K562 (cell line): ENCODE data around the gene SPAG9. TPM values are rescaled to one million over a fixed set of nuclear protein-coding genes. Genes with fewer than 3 reads are reported as not detected.

ENCODE experiments used
- ATAC-seq: fragments of 200-7000 bp; cut with Tn5 transposase; 3 replicates; pipeline ENCODE4 v1.9.1; 2020; ENCODE audit warnings: moderate library complexity
- BruUV-seq: library from RNA; stranded (reverse); fragments of 400-500 nt; replicated peaks from 2 replicates; lab custom pipeline; 2021; lab: Mats Ljungman, UMichigan
- CTCF ChIA-PET: fragments of 300-600 bp; formaldehyde crosslinking; extraction: SDS; loops from one replicate; lab custom pipeline; 2021; ENCODE audit warnings: low intra/inter-chr PET ratio; lab: Yijun Ruan, JAX
- POLR2A ChIA-PET: fragments of 300-600, 350-650 bp; sonication (Branson Sonifier 250); formaldehyde crosslinking; extraction: SDS; loops from one replicate; lab custom pipeline; 2021; ENCODE audit warnings: antibody characterized with exemption, inconsistent platforms; lab: Yijun Ruan, JAX
- DNase-seq, 4 experiments: peaks; one replicate each; pipeline versions ENCODE4 v3.0.0 to v3.0.0-alpha.2; 2011 to 2018; ENCODE audit warnings: low spot score in 3 of 4, mixed read lengths in 3 of 4; ENCODE audit errors: extremely low read depth in 1 of 4
- FAIRE-seq: peaks from 2 replicates; lab custom pipeline; 2011; peaks lifted over from hg19 to GRCh38; lab: Jason Lieb, UNC
- H2AFZ ChIP-seq: 2 replicates; pipeline ENCODE4 v1.6.0; 2011; ENCODE audit warnings: low read depth, low read length, control low read depth, inconsistent platforms
- H3K27ac ChIP-seq: fragments of 200-600 bp; 3 replicates; pipeline ENCODE4 v1.8.0; 2011; ENCODE audit warnings: low read depth, mild to moderate bottlenecking, control low read depth, inconsistent platforms, low read length, moderate library complexity, mixed read lengths; ENCODE audit errors: extremely low read depth
- H3K27me3 ChIP-seq, 2 experiments: fragments of 300-600 bp in 1 of 2; 2 replicates in 1 of 2; 3 replicates in 1 of 2; pipeline versions ENCODE4 v1.6.0 to v1.8.0; 2011; ENCODE audit warnings: inconsistent platforms in 2 of 2, low read length in 2 of 2, mild to moderate bottlenecking in 1 of 2, mixed read lengths in 1 of 2, moderate library complexity in 1 of 2; ENCODE audit not compliant: control insufficient read depth in 2 of 2, insufficient read depth in 2 of 2
- H3K36me3 ChIP-seq: fragments of 300-600 bp; 3 replicates; pipeline ENCODE4 v1.8.0; 2011; ENCODE audit warnings: mild to moderate bottlenecking, low read length, inconsistent platforms; ENCODE audit not compliant: control insufficient read depth, insufficient read depth
- H3K4me1 ChIP-seq, 2 experiments: fragments of 200-600 bp in 1 of 2; replicated peaks in 1 of 2; 2 replicates in 1 of 2; 3 replicates in 1 of 2; pipeline versions ENCODE4 v1.5.1 to v1.8.0; 2011; ENCODE audit warnings: inconsistent platforms in 2 of 2, low read length in 2 of 2, mild to moderate bottlenecking in 1 of 2, mixed read lengths in 1 of 2, moderate library complexity in 1 of 2; ENCODE audit not compliant: control insufficient read depth in 2 of 2, insufficient read depth in 2 of 2
- H3K4me2 ChIP-seq: 2 replicates; pipeline ENCODE4 v1.6.1; 2011; ENCODE audit warnings: low read length, control low read depth, inconsistent platforms, mixed read lengths; ENCODE audit not compliant: insufficient read depth
- H3K4me3 ChIP-seq: fragments of 200-600 bp; sonication (generic), shearing (Covaris generic); 2 replicates; pipeline ENCODE4 v1.5.1; 2016; ENCODE audit warnings: control low read depth, inconsistent platforms
- H3K79me2 ChIP-seq: fragments of 200-600 bp; 3 replicates; pipeline ENCODE4 v1.8.0; 2011; ENCODE audit warnings: low read length, inconsistent platforms; ENCODE audit not compliant: control insufficient read depth, insufficient read depth
- H3K9ac ChIP-seq, 2 experiments: 2 replicates each; pipeline versions ENCODE4 v1.6.0 to v1.6.1; 2011; ENCODE audit warnings: low read depth in 2 of 2, low read length in 2 of 2, control low read depth in 1 of 2, inconsistent platforms in 1 of 2, mild to moderate bottlenecking in 1 of 2, mixed read lengths in 1 of 2; ENCODE audit not compliant: insufficient read depth in 1 of 2
- H3K9me1 ChIP-seq: one replicate; pipeline ENCODE4 v1.6.0; 2011; ENCODE audit warnings: inconsistent platforms, mild to moderate bottlenecking, low read length, moderate library complexity; ENCODE audit not compliant: control insufficient read depth, insufficient read depth
- H3K9me3 ChIP-seq: replicated peaks from 2 replicates; pipeline ENCODE4 v1.5.1; 2011; ENCODE audit warnings: low read depth, low read length, inconsistent platforms; ENCODE audit not compliant: control insufficient read depth, insufficient read depth
- H4K20me1 ChIP-seq: replicated peaks from 2 replicates; pipeline ENCODE4 v1.6.1; 2011; ENCODE audit warnings: low read length, inconsistent platforms, mixed read lengths; ENCODE audit not compliant: control insufficient read depth, insufficient read depth
- AFF4 ChIP-seq: sonication (generic); formaldehyde crosslinking; IDR thresholded peaks from 2 replicates; pipeline ENCODE4 v1.8.0; 2023; ENCODE audit warnings: mild to moderate bottlenecking, missing genetic modification reagents
- ATF2 ChIP-seq: sonication (generic); formaldehyde crosslinking; IDR thresholded peaks from 2 replicates; pipeline ENCODE4 v1.8.1; 2022; ENCODE audit warnings: missing genetic modification reagents
- BCLAF1 ChIP-seq, 2 experiments: fragments of 450-650 bp in 1 of 2; IDR thresholded peaks; 2 replicates each; pipeline ENCODE4 v1.6.1; 2011 to 2017; ENCODE audit warnings: low read depth in 2 of 2, antibody characterized with exemption in 1 of 2, borderline replicate concordance in 1 of 2, low read length in 1 of 2, mild to moderate bottlenecking in 1 of 2, mixed read lengths in 1 of 2; ENCODE audit not compliant: control insufficient read depth in 1 of 2
- CREB3L1 ChIP-seq: fragments of 450-650 bp; IDR thresholded peaks from 2 replicates; pipeline ENCODE4 v1.6.1; 2014; ENCODE audit warnings: low read depth, mild to moderate bottlenecking, moderate library complexity, borderline replicate concordance
- FOXK1 ChIP-seq: sonication (generic); formaldehyde crosslinking; IDR thresholded peaks from 2 replicates; pipeline ENCODE4 v1.8.0; 2022; ENCODE audit warnings: missing genetic modification reagents, mild to moderate bottlenecking, borderline replicate concordance
- MXI1 ChIP-seq: IDR thresholded peaks from 2 replicates; pipeline ENCODE4 v1.6.1; 2011; ENCODE audit warnings: low read depth, mild to moderate bottlenecking, improper control_type of control experiment, low read length
- ZBTB34 ChIP-seq: fragments of 250-450 bp; sonication (Bioruptor Pico); IDR thresholded peaks from 2 replicates; pipeline ENCODE4 v1.8.0; 2021; ENCODE audit warnings: mild to moderate bottlenecking, moderate library complexity
- WGBS: fragments of 100-300 bp; shearing (Covaris generic); methylation state at CpG from one replicate; pipeline ENCODE4 v1.1.6; 2016; ENCODE audit warnings: low coverage, mixed read lengths; ENCODE audit not compliant: insufficient coverage; ENCODE audit errors: missing lambda C conversion rate; 5-methylcytosine and 5-hydroxymethylcytosine counted together
- in situ Hi-C: fragments of 300-500 bp; cut with MboI; formaldehyde crosslinking; loops from 4 replicates; pipeline ENCODE4 v1.15.0; 2018; ENCODE audit warnings: inconsistent platforms, mixed read lengths
- intact Hi-C: fragments of 100-400 bp; cut with micrococcal nuclease; formaldehyde crosslinking; loops from 2 replicates; pipeline ENCODE4 v1.14.2; 2022
- polyA plus RNA-seq, 8 experiments: library from polyadenylated mRNA; depleted of rRNA in 4 of 8; stranded (reverse) in 5 of 8; unstranded in 3 of 8; fragments of >200 nt; fragmentation: Nextera tagmentation in 2 of 8; fragmentation: Illumina TruSeq in 1 of 8; extraction: Ambion mirVana in 2 of 8; extraction: Trizol in 1 of 8; gene quantifications; 2 replicates each; pipeline versions ENCODE4 v1.2.1 to v1.2.3, GENCODE V29; 2011 to 2014; ENCODE audit warnings: inconsistent platforms in 1 of 8, missing spikeins in 1 of 8
- total RNA-seq, 7 experiments: library from RNA; depleted of rRNA in 6 of 7; stranded (reverse); fragments of >200 nt in 6 of 7; fragmentation: Illumina TruSeq in 2 of 7; extraction: Trizol in 2 of 7; gene quantifications; 2 replicates each; pipeline versions ENCODE4 v1.2.1 to v1.2.3, GENCODE V29; 2011 to 2021; ENCODE audit warnings: low replicate concordance in 1 of 7

SPAG9 gene
- total and polyA plus RNA-seq, 9 of the 15 experiments (the other 6 are each of a cell fraction or from before 2014, with no cell fraction given) = 12.2 to 99.2 (median 58.2) TPM

GRCh38 chr17:51150932-51151331 is 30.3 kb upstream of the SPAG9 start:
- Histone ChIP-seq H4K20me1 (no peaks in the 10 kb centered on the region), H3K9me1 (no peaks in the 10 kb centered on the region), H3K27me3 (no peaks in the 10 kb centered on the region), H3K4me2 (no peak overlapping the region), H3K36me3 (peaks cover 11% of the 10 kb centered on the region), H3K79me2 (peaks cover 26% of the 10 kb centered on the region), H3K4me1 (peaks cover 10 to 15% of the 10 kb centered on the region in 2 experiments; a peak in 4 of 5 replicates), H2AFZ (no peak overlapping the region; the same call in 1 of the 2 replicates), H3K27ac (no peak overlapping the region), H3K4me3 (no peak overlapping the region), H3K9ac (no peak overlapping the region), H3K9me3 (no peaks in the 10 kb centered on the region)
- CTCF ChIA-PET = no interaction called here
- FAIRE-seq = no peak
- ATAC-seq = no peak
- 61% methylated on average over 5 of the region's 5 CpGs for WGBS
- no peak for DNase-seq
- POLR2A ChIA-PET = no interaction called here
- intact Hi-C loops (loop anchor here (5.0 kb wide), 2 partner anchors 94 to 299 kb away; no protein-coding TSS in a partner anchor), in situ Hi-C loops (loop anchor here (10.0 kb wide), 1 partner anchor 286 kb away; the partner anchor contains the start of gene TOB1)
- BruUV-seq = no TSS peak
- TF ChIP-seq MXI1 (no peak), FOXK1 (CRISPR knock-in tag) (no peak), BCLAF1 (IDR thresholded peaks at IDR 0.05; ENCODE audit: borderline replicate concordance in 1 of 2, control insufficient read depth in 1 of 2, low read depth in 2 of 2, low read length in 1 of 2) (no peak), ZBTB34 (no peak), AFF4 (CRISPR knock-in tag) (no peak), ATF2 (no peak), CREB3L1 (no peak)
